Dendritic cell treated with granulocyte-macrophage colony-stimulating factor and Interleukin-4, amounts not matched to agents 40 ng/mL and 50 ng/mL, for 4 days (primary cell): ENCODE data around the gene TBC1D14.
"Not testable (repeated sequence)": the region's sequence is repeated elsewhere in the genome, so short reads cannot be mapped to it uniquely, and the experiment has no call there.

Source experiments
- H3K27ac Mint-ChIP-seq: one replicate; pipeline ENCODE4 v1.8.0; 2022; ENCODE audit warnings: mild to moderate bottlenecking, mixed read lengths
- H3K27me3 Mint-ChIP-seq: one replicate; pipeline ENCODE4 v1.8.0; 2022; ENCODE audit warnings: mild to moderate bottlenecking, mixed read lengths
- H3K36me3 Mint-ChIP-seq: one replicate; pipeline ENCODE4 v1.8.0; 2022; ENCODE audit warnings: low read depth, mixed read lengths
- H3K4me1 Mint-ChIP-seq: one replicate; pipeline ENCODE4 v1.8.0; 2022; ENCODE audit warnings: low read depth, mixed read lengths
- H3K4me3 Mint-ChIP-seq: one replicate; pipeline ENCODE4 v1.8.0; 2022; ENCODE audit warnings: mild to moderate bottlenecking, moderate library complexity, mixed read lengths
- H3K9me3 Mint-ChIP-seq: one replicate; pipeline ENCODE4 v1.8.0; 2022; ENCODE audit warnings: mixed read lengths
- intact Hi-C: fragments of 100-400 bp; cut with micrococcal nuclease; formaldehyde crosslinking; loops from one replicate; pipeline ENCODE4 v1.15.0; 2022

TBC1D14 gene

DNA sequence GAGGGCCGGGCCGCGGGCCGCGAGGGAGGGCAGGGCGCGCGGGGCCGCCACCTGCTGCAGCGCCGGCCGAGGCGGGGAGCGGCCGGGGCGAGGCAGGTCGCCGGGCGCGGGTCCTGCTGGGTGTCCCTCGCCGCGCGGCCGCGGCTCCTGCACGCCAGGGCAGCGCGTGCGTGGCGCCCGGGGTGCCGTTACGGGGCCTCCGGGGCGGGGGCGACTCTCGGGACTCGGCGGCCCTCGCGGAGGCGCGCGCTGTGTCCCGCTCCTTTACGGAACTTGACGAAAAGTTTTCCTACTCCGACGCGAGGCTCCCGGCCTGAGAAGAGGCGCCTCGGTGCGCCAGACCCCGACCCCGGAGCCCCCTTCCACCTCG is 329 bp downstream of the TBC1D14 start:
- Mint-ChIP-seq H3K4me1 (peaks cover 78% of the 10 kb centered on the region), H3K36me3 (peaks cover 48% of the 10 kb centered on the region), H3K27me3 (peaks cover 13% of the 10 kb centered on the region), H3K27ac (peak overlapping the region; percentile 98), H3K9me3 (no peaks in the 10 kb centered on the region), H3K4me3 (peak overlapping the region; percentile 96)
- intact Hi-C loops = loop anchor here (1.0 to 5.0 kb wide), 5 partner anchors 7 to 157 kb away; partner anchors contain the start of gene GRPEL1

DNA sequence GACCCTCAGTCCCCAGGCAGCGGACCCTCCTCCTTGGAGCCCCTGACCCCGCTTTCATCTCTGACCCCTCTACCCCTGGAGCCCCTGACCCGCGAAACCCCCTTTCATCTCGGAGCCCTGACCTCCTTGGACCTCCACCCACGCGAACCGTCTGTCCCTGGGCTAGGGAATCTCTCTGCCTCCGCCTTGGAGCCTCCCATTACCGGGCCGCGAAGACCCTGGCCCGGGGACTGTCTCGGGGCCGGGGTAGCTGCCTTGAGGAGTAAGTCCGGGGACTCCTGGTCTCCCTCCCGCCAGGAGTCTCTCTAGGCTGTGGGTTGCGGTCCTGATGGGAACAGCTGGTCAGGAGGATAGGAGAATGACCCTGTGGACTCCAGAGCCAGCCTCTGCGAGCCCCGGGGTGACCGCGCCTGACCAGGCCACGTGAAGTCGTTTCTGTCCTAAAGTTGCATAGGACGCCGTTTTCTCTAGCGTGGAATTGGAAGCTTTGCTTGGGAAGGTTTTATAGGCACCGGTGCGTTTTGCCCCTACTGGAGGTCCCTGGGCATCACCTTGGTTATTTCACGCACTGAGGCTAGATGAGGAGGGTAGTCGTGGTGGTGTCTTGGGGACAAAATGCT is 824 bp downstream of the TBC1D14 start:
- H3K4me1 Mint-ChIP-seq = peaks cover 82% of the 10 kb centered on the region
- intact Hi-C loops = loop anchor here (5.0 kb wide), 1 partner anchor 47 kb away; no protein-coding TSS in a partner anchor

DNA sequence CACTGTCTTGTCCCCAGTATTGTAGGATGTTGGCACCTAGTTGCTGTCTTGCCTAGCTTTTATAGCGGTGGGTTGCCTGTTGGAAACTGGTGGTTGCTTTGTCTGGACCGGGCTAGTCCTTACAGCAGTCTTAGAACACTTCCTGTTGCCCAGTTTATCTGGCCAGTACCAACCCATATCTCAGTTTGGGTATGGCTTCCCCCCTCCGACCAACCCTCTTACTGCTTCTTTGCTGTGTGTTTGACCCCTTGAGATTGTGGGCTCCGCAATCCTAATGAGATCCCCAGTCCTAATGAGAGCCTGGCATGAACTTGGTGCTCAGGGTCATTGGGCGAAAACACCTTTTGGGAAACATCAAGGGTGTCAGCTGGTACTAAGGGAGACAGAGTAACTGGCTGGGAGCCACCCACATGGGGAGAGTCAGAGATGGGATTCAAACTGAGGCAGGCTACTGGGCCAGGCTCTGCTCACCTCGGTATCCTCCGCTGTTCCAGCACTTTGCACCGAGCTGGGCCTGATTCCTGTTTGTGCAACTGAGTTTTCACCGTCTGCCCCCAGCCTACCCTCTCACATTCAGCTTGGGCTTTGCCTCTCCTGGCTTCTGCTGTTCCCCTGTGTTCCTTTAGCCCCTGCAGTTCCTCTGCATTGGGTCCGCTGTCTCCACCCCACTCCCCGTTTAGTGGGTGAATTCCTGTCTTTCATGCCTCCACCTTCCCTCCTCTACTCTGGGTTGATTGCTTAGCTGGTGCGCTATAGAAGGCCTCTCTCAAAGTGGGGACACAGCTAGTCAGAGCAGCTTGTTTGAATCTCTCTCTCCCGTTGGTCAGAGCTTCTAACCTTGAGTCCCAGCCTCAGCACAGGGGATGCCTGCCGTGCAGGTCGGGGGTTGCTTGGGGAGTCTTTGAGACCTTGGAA is 1.6 kb downstream of the TBC1D14 start:
- H3K4me3 Mint-ChIP-seq = peak overlapping the region; percentile 96
- peaks cover 60% of the 10 kb centered on the region for H3K36me3 Mint-ChIP-seq
- H3K27ac Mint-ChIP-seq = peak overlapping the region; percentile 98
- no peaks in the 10 kb centered on the region for H3K9me3 Mint-ChIP-seq
- intact Hi-C loops = loop anchor here (5.0 kb wide), 1 partner anchor 46 kb away; no protein-coding TSS in a partner anchor
- H3K27me3 Mint-ChIP-seq = peaks cover 13% of the 10 kb centered on the region
- H3K4me1 Mint-ChIP-seq = peaks cover 82% of the 10 kb centered on the region

More for the DNA sequence above, 824 bp downstream of the TBC1D14 start:
- H3K4me3 Mint-ChIP-seq = peak overlapping the region; percentile 96
- H3K27ac Mint-ChIP-seq = peak overlapping the region; percentile 98
- H3K27me3 Mint-ChIP-seq = peaks cover 13% of the 10 kb centered on the region
- no peaks in the 10 kb centered on the region for H3K9me3 Mint-ChIP-seq
- H3K36me3 Mint-ChIP-seq = peaks cover 53% of the 10 kb centered on the region

DNA sequence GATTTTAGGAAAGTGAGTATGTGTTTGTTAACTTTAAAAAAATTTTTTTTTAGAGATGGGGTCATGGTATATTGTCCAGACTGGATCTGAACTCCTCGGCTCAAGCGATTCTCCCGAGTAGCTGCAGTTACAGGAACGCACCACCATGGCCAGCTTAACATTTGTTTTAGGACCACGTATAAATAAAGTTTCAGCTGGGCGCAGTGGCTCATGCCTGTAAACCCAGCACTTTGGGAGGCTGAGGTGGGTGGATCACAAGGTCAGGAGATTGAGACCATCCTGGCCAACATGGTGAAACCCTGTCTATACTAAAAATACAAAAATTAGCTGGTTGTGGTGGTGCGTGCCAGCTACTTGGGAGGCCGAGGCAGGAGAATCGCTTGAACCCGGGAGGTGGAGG is 2.3 kb downstream of the TBC1D14 start:
- not testable (repeated sequence) for H3K27me3 Mint-ChIP-seq, H3K9me3 Mint-ChIP-seq
- peak overlapping the region; percentile 96 for H3K4me3 Mint-ChIP-seq
- H3K27ac Mint-ChIP-seq = peak overlapping the region; percentile 98
- peaks cover 67% of the 10 kb centered on the region for H3K36me3 Mint-ChIP-seq
- intact Hi-C loops = loop anchor here (5.0 kb wide), 1 partner anchor 45 kb away; no protein-coding TSS in a partner anchor
- H3K4me1 Mint-ChIP-seq = peaks cover 87% of the 10 kb centered on the region

DNA sequence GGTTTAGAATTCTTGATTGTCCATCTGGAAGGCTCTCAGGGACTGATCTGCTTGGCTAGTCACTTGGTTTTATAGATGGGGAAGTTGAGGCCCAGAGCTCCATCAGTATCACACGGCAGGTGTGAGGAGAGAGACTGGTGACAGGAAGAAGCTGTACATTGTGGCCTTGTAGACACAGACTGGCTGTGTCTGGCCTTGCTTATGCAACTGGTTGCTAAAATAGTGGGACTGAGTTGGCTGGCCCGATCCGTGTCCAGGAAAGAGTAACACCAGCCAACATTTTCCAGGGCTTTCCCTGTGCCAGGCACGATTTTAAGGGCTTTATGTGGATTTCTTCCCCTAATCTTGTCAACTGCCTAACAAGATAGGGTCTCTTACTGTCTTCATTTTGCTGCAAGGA is 2.8 kb downstream of the TBC1D14 start:
- Mint-ChIP-seq H3K9me3 (no peaks in the 10 kb centered on the region), H3K27ac (peak overlapping the region; percentile 98), H3K36me3 (peaks cover 73% of the 10 kb centered on the region), H3K4me3 (peak overlapping the region; percentile 43), H3K4me1 (peaks cover 88% of the 10 kb centered on the region), H3K27me3 (peaks cover 4% of the 10 kb centered on the region)
- intact Hi-C loops = loop anchor here (5.0 kb wide), 1 partner anchor 45 kb away; no protein-coding TSS in a partner anchor

DNA sequence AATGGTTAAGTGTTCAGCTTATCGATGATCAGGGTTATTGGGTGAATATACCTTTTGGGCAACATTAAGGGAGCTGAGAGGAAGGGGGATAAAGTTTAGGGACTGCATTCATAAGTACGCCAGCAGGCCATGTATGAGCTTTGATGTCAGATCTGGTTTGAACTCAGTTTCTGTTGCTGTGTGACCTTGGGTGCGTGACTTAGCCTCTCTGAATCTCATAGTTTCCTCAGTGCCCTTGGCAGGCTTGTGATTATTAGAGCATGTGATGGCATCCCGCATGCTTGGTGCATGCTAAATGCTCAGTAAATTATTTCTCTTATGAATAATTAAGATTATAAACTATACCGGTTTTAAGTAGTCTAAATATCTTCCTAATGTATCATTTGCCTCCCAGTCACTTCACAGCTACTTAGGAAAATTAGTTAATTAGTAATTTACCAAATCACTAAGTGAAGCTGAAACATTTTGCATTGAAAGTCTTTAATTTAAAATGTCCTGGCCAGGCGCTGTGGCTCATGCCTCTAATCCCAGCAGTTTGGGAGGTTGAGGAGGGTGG is 3.8 kb downstream of the TBC1D14 start:
- no peaks in the 10 kb centered on the region for H3K9me3 Mint-ChIP-seq
- no peaks in the 10 kb centered on the region for H3K27me3 Mint-ChIP-seq
- peak overlapping the region; percentile 98 for H3K27ac Mint-ChIP-seq
- intact Hi-C loops = loop anchor here (5.0 kb wide), 1 partner anchor 44 kb away; no protein-coding TSS in a partner anchor
- peaks cover 88% of the 10 kb centered on the region for H3K4me1 Mint-ChIP-seq
- H3K4me3 Mint-ChIP-seq = no peak overlapping the region
- peaks cover 76% of the 10 kb centered on the region for H3K36me3 Mint-ChIP-seq

DNA sequence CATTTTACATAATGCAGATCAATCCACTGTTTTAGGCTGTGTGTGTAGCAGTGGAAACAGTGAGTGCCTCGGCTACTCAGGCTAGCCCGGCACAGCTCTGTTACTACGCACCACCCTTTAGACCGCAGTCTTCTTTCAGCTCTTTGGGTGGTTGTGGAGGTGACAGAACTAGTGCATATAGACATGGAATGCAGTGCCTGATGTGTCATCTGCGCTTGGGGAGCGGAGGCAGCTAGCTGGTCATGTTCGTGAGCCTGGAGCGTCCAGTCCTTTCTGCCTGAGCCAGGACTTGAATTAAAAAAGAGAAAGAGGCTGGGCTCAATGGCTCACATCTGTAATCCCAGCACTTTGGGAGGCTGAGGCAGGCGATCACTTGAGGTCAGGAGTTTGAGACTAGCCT is 4.8 kb downstream of the TBC1D14 start:
- Mint-ChIP-seq H3K36me3 (peaks cover 81% of the 10 kb centered on the region), H3K9me3 (no peaks in the 10 kb centered on the region), H3K4me1 (peaks cover 88% of the 10 kb centered on the region), H3K27ac (peak overlapping the region; percentile 94), H3K27me3 (no peaks in the 10 kb centered on the region), H3K4me3 (no peak overlapping the region)
- intact Hi-C loops = loop anchor here (5.0 kb wide), 1 partner anchor 43 kb away; no protein-coding TSS in a partner anchor

DNA sequence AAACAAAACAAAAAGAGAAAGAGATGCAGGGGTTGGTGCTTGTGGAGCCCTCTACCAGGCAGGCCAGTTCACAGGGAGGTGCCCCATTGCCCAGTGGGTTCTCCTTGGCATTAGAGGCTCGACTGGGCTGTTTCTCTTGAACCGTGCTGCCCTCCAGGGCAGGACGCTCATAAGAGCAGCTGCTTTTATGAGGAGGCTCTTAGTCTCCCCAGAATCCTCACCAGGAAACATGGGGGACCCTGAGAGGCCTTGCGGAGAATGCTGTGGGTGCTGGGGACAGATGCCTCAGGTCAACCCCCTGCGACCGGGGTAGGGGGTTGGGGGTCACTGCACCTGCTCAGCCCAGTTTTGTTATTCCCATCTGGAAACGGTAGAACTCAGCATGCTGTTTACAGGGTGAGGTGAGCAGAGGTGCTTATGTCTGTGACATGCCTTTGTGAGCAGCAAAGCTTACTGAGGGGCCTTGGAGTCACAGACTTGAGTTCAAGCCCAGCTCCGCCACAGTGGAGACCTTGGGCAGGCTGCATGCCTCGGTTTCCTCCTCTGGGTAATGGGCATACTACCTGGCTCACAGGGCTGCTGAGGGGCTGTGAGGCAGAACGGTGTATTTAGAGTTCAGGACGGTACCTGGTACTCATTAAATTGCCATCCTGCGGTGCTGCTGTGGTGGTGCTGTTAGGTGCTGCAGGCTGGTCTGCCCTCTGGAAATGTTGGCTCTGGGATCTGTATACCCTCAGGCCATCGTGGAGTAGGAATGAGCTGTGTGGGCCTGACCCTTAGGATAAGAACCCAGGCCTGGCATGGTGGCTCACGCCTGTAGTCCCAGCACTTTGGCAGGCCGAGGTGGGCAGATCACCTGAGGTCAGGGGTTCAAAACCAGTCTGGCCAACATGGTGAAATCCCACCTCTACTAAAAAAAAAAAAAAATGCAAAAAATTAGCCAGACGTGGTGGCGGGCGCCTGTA is 5.7 kb downstream of the TBC1D14 start:
- H3K4me3 Mint-ChIP-seq = no peak overlapping the region
- H3K4me1 Mint-ChIP-seq = peaks cover 92% of the 10 kb centered on the region
- no peaks in the 10 kb centered on the region for H3K27me3 Mint-ChIP-seq
- H3K36me3 Mint-ChIP-seq = peaks cover 83% of the 10 kb centered on the region
- H3K27ac Mint-ChIP-seq = peak overlapping the region; percentile 94
- no peaks in the 10 kb centered on the region for H3K9me3 Mint-ChIP-seq
- intact Hi-C loops = no loop called here

DNA sequence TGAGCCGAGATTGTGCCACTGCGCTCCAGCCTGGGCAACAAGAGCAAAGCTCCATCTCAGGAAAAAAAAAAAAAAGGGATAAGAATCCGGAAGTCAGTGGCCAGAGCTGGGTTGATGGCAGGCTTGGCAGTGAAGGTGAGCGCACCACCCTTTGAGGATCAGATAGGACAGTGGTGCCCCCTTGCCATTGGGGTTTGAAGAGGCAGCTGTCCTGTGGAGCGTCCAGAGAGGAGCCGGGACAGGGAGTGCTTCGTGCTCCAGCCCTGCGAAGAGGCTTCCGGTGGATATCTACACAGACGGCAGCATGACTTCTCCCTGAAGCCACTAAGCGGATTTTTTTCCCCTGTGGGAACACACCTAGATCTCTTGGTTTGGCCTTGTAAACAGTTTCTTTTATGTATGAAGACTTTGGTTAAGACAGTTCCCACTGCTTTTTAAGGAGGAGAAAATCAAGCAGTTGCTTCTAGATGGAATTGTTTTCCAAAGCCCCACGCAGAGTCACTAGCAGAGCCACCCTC is 6.5 kb downstream of the TBC1D14 start:
- no peaks in the 10 kb centered on the region for H3K27me3 Mint-ChIP-seq
- H3K27ac Mint-ChIP-seq = peak overlapping the region; percentile 94
- intact Hi-C loops = no loop called here
- H3K4me3 Mint-ChIP-seq = peak overlapping the region; percentile 51
- H3K4me1 Mint-ChIP-seq = peaks cover 91% of the 10 kb centered on the region
- H3K9me3 Mint-ChIP-seq = no peaks in the 10 kb centered on the region
- peaks cover 81% of the 10 kb centered on the region for H3K36me3 Mint-ChIP-seq

DNA sequence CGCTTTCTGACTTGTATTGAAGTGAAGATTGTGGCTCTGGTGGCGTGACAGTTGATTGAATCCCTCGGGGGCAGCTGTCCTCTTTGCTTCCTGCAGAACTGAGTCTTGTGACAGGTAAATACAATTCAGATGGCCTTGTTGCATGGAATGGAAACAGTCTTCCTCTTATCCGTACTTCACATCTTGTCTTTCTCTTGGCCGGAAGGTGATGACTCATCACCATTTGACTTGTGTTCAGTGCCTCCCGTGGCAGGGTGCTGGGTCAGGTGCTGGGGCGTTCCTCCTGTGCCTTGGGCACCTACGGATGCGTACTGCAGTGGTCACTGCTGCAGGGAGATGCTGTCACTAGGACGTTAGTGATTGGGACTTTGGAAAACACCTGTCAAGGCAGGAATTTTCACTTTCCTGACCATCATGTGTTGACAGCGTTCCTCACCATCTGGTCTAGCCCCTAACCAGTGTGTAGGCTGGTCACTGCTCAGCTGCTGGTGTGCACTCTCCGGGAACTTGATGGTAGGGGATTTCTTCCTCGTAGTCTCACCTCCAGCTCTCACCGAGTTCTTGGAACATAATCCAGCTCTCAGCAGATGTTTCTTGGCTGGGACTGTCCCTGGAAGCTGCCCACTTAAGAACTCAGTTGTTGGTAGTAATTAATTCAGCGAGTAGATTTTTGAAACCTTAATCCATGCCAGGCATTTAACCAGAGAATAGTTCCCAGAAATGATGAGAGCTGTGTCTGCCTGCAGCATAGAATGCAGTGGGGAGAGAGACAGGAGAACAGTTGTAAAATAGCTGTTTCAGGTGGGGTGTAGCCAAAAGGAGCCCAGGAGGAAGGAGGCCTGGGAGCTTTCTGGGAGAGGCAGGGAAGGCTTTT is 7.2 kb downstream of the TBC1D14 start:
- no peaks in the 10 kb centered on the region for H3K27me3 Mint-ChIP-seq
- H3K27ac Mint-ChIP-seq = peak overlapping the region; percentile 94
- peaks cover 86% of the 10 kb centered on the region for H3K4me1 Mint-ChIP-seq
- peak overlapping the region; percentile 60 for H3K4me3 Mint-ChIP-seq
- H3K36me3 Mint-ChIP-seq = peaks cover 78% of the 10 kb centered on the region
- H3K9me3 Mint-ChIP-seq = no peaks in the 10 kb centered on the region
- intact Hi-C loops = loop anchor here (1.0 kb wide), 1 partner anchor 8 kb away; the partner anchor contains the start of gene TBC1D14

DNA sequence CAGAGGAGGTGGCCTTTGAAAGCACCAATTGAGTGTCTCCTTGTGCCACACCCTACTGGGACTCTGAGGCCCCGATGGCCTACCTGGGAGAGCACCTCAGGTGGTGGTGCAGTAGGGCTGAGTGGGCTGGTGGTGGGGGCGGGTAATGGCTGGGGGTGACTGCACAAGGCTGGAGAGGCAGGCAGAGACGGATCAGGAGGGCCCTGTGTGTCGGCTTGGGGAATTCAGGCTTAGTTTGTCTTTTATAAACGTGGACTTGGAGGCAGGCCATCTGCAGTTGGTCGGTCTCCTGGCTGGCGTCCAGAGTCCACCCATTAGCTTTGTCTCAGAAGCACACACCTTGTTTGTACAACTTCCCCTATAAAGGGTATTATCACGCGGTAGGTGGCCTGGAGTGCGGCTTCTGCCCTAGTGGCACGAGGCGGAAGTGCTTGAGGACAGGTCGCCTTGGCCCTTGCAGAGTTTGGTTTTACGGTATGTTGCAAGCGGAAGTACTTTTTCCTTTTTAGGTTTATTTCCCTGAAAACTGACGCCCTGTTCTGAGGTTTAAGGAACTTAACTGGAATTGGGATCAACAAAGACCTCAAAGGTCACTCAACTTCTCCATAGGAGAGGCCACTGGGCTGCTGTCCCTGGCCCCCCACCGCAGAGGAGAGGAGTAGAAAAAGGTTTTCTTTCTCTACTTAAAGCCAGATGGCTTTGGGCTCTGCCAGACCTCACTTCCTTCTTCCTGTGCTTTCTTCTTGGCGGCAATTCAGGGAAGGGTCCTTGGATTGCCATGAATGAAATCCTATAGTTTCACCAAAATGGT is 8.0 kb downstream of the TBC1D14 start:
- peak overlapping the region; percentile 94 for H3K27ac Mint-ChIP-seq
- no peaks in the 10 kb centered on the region for H3K27me3 Mint-ChIP-seq
- peaks cover 78% of the 10 kb centered on the region for H3K36me3 Mint-ChIP-seq
- H3K4me3 Mint-ChIP-seq = peak overlapping the region; percentile 60
- intact Hi-C loops = loop anchor here (1.0 kb wide), 2 partner anchors 8 to 9 kb away; partner anchors contain the start of gene TBC1D14
- no peaks in the 10 kb centered on the region for H3K9me3 Mint-ChIP-seq
- peaks cover 86% of the 10 kb centered on the region for H3K4me1 Mint-ChIP-seq
